COLO668 (cell line): ENCODE data around the gene SLC25A43.

ENCODE experiments used
- DNase-seq: peaks from one replicate; lab custom pipeline; 2025; ENCODE audit not compliant: unreplicated experiment; lab: John Stamatoyannopoulos, UW

Gene SLC25A43

GRCh38 chrX:119495734-119496726 lies 96.9 kb downstream of the SLC25A43 start:
- no peak for DNase-seq

GRCh38 chrX:119497185-119497584 lies 98.0 kb downstream of the SLC25A43 start:
- no peak for DNase-seq

GRCh38 chrX:119500061-119500800 lies 101.1 kb downstream of the SLC25A43 start:
- DNase-seq: no peak

- DNase-seq: no peak
Observed at GRCh38 chrX:119501511-119502148, 102.5 kb downstream of the SLC25A43 start.

GRCh38 chrX:119502727-119503483 lies 103.8 kb downstream of the SLC25A43 start:
- DNase-seq: peak; percentile 15

- DNase-seq: no peak
Observed at GRCh38 chrX:119503484-119503861, 104.3 kb downstream of the SLC25A43 start.
